HEK293 (cell line): Measurements from ENCODE around the gene CCDC24.

Experiments used
- HIC1 ChIP-seq: fragments of 450-650 bp; formaldehyde crosslinking; IDR thresholded peaks from 2 replicates; pipeline ENCODE4 v1.5.1; 2016; ENCODE audit warnings: missing biosample characterization, missing genetic modification characterization
- PATZ1 ChIP-seq: fragments of 450-650 bp; formaldehyde crosslinking; IDR thresholded peaks from 2 replicates; pipeline ENCODE4 v1.5.1; 2016; ENCODE audit warnings: missing biosample characterization, missing genetic modification characterization
- PRDM1 ChIP-seq: fragments of 450-650 bp; formaldehyde crosslinking; IDR thresholded peaks from 2 replicates; pipeline ENCODE4; 2016; ENCODE audit warnings: missing biosample characterization, missing genetic modification characterization
- RBAK ChIP-seq: fragments of 450-650 bp; formaldehyde crosslinking; IDR thresholded peaks from 2 replicates; pipeline ENCODE4 v1.5.1; 2016; ENCODE audit warnings: missing biosample characterization, missing genetic modification characterization
- ZBTB10 ChIP-seq: fragments of 450-650 bp; formaldehyde crosslinking; IDR thresholded peaks from 2 replicates; pipeline ENCODE4 v1.5.1; 2016; ENCODE audit warnings: missing biosample characterization, missing genetic modification characterization
- ZBTB49 ChIP-seq: fragments of 450-650 bp; formaldehyde crosslinking; IDR thresholded peaks from 2 replicates; pipeline ENCODE4 v1.5.1; 2016; ENCODE audit warnings: missing biosample characterization, missing genetic modification characterization, low read depth
- ZBTB7A ChIP-seq: fragments of 450-650 bp; formaldehyde crosslinking; IDR thresholded peaks from 2 replicates; pipeline ENCODE4 v1.5.1; 2016; ENCODE audit warnings: low read depth, missing biosample characterization, missing genetic modification characterization
- ZNF140 ChIP-seq: fragments of 450-650 bp; formaldehyde crosslinking; IDR thresholded peaks from 2 replicates; pipeline ENCODE4 v1.5.1; 2016; ENCODE audit warnings: missing biosample characterization, missing genetic modification characterization
- ZNF266 ChIP-seq: fragments of 450-650 bp; formaldehyde crosslinking; IDR thresholded peaks from 2 replicates; pipeline ENCODE4 v1.5.1; 2016; ENCODE audit warnings: missing biosample characterization, missing genetic modification characterization, low read depth
- ZNF280C ChIP-seq: fragments of 450-650 bp; formaldehyde crosslinking; IDR thresholded peaks from 2 replicates; pipeline ENCODE4 v1.5.1; 2016; ENCODE audit warnings: missing biosample characterization, missing genetic modification characterization
- ZNF580 ChIP-seq: fragments of 450-650 bp; formaldehyde crosslinking; IDR thresholded peaks from 2 replicates; pipeline ENCODE4 v1.5.1; 2016; ENCODE audit warnings: missing biosample characterization, missing genetic modification characterization
- ZNF629 ChIP-seq: fragments of 450-650 bp; formaldehyde crosslinking; IDR thresholded peaks from 2 replicates; pipeline ENCODE4 v1.5.1; 2017; ENCODE audit warnings: missing biosample characterization, missing genetic modification characterization
- ZNF677 ChIP-seq: fragments of 450-650 bp; IDR thresholded peaks from 2 replicates; pipeline ENCODE4 v1.5.0; 2018; ENCODE audit warnings: missing biosample characterization, mild to moderate bottlenecking, missing genetic modification characterization, moderate library complexity
- ZSCAN16 ChIP-seq: fragments of 450-650 bp; formaldehyde crosslinking; IDR thresholded peaks from 2 replicates; pipeline ENCODE4 v1.5.1; 2016; ENCODE audit warnings: missing biosample characterization, missing genetic modification characterization

CCDC24 gene

GRCh38 chr1:44040846-44041245 lies 49.4 kb downstream of the CCDC24 start (continued):
- TF ChIP-seq ZNF280C (tag by site-specific recombination): no peak
- no peak for TF ChIP-seq ZBTB49 (tag by site-specific recombination)
- TF ChIP-seq ZNF266 (tag by site-specific recombination): no peak
- TF ChIP-seq PRDM1 (tag by site-specific recombination): no peak
- TF ChIP-seq ZSCAN16: no peak
- no peak for TF ChIP-seq HIC1
- TF ChIP-seq RBAK (tag by site-specific recombination): no peak
- TF ChIP-seq ZNF629 (tag by site-specific recombination): no peak
- TF ChIP-seq ZNF140 (tag by site-specific recombination): no peak
- no peak for TF ChIP-seq ZNF677 (tag by site-specific recombination)
- no peak for TF ChIP-seq ZBTB10
- TF ChIP-seq ZBTB7A (tag by site-specific recombination): no peak
- TF ChIP-seq ZNF580 (tag by site-specific recombination): no peak
- TF ChIP-seq PATZ1: no peak
